NOMO-1 (cell line): ENCODE results near the gene PCSK6.

Experiments
- DNase-seq, 2 experiments: peaks; one replicate each; lab custom pipeline; 2025; ENCODE audit not compliant: unreplicated experiment in 2 of 2; lab: John Stamatoyannopoulos, UW

The PCSK6 gene

GRCh38 chr15:101499863-101500713 lies 10.6 kb upstream of the PCSK6 start:
- DNase-seq = peak; percentile 60 to 87

GRCh38 chr15:101498717-101499480 lies 9.4 kb upstream of the PCSK6 start:
- no peak for DNase-seq

- DNase-seq = no peak
Observed at GRCh38 chr15:101498076-101498716, 8.7 kb upstream of the PCSK6 start.

- DNase-seq = no peak
Observed at GRCh38 chr15:101497484-101498034, 8.1 kb upstream of the PCSK6 start.

- DNase-seq = no peak
Observed at GRCh38 chr15:101497017-101497416, 7.5 kb upstream of the PCSK6 start.

GRCh38 chr15:101496198-101496986 lies 6.9 kb upstream of the PCSK6 start:
- DNase-seq = no peak

- no peak for DNase-seq
Observed at GRCh38 chr15:101495334-101496197, 6.1 kb upstream of the PCSK6 start.

- no peak for DNase-seq
Observed at GRCh38 chr15:101494251-101494796, 4.8 kb upstream of the PCSK6 start.

- DNase-seq = peak; percentile 8 to 42
Observed at GRCh38 chr15:101492766-101493692, 3.5 kb upstream of the PCSK6 start.

GRCh38 chr15:101491734-101492640 lies 2.5 kb upstream of the PCSK6 start:
- DNase-seq = no peak

- no peak for DNase-seq
Observed at GRCh38 chr15:101490922-101491733, 1.6 kb upstream of the PCSK6 start.

- DNase-seq = no peak
Observed at GRCh38 chr15:101490408-101490891, 943 bp upstream of the PCSK6 start.

GRCh38 chr15:101489237-101489598 lies 289 bp downstream of the PCSK6 start:
- peak; percentile 52 to 64 for DNase-seq

GRCh38 chr15:101488300-101489164 lies 975 bp downstream of the PCSK6 start:
- no peak for DNase-seq
